ENCODE measurements around the gene FXYD6. TPM values are rescaled to one million over a fixed set of nuclear protein-coding genes. Genes with fewer than 3 reads are reported as not detected.

The FXYD6 gene
- total RNA-seq, 2 donors from 2014 or later: 17.5 to 17.8 TPM

DNA sequence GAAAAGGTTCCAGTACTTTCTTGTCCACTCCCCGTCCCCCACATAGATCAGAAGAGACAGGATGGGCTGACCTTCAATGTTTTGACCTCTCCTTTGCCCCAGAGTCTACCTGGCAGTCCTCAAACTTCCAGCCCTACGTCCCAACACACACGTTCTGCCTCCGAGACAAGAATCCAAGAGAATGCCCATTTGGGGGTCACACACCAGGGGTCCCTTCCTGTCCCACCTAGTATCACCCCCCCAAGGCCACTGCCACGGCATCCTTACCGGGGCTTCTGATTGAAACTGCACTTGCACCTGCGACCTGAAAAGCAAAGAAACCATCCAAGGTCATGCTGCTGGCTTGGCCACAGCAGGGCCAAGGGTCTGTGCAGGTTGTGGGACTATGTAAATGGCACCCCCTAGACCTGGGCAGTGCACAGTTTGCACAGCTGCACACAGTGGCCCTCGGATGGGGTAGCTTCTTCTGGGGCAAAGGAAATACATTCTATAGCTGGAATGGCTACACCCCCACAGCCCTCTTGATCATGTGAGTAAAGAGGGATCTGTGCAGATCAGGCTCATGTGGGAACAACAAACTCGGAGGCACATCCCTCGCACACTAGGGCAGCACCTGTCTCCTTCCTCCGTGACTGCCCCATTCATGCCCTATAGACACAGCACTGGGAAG, 35.4 kb downstream of the FXYD6 start:
- Histone ChIP-seq H3K27me3 (replicated peaks; ENCODE audit: insufficient read depth) (no peaks in the 10 kb centered on the region), H3K4me3 (no peak overlapping the region), H3K36me3 (no peaks in the 10 kb centered on the region), H3K27ac (peak overlapping the region in 1 of 2 donors; percentile 4), H3K4me1 (ENCODE audit: control insufficient read depth in 1 of 2, low read depth in 2 of 2) (no peaks in the 10 kb centered on the region), H3K9me3 (no peaks in the 10 kb centered on the region)
- no peak for ATAC-seq (ENCODE audit: insufficient number of reproducible peaks, low FRiP score, low read depth)
- no peak for TF ChIP-seq CTCF (IDR thresholded peaks at IDR 0.05)
- DNase-seq (ENCODE audit: low spot score): no peak

DNA sequence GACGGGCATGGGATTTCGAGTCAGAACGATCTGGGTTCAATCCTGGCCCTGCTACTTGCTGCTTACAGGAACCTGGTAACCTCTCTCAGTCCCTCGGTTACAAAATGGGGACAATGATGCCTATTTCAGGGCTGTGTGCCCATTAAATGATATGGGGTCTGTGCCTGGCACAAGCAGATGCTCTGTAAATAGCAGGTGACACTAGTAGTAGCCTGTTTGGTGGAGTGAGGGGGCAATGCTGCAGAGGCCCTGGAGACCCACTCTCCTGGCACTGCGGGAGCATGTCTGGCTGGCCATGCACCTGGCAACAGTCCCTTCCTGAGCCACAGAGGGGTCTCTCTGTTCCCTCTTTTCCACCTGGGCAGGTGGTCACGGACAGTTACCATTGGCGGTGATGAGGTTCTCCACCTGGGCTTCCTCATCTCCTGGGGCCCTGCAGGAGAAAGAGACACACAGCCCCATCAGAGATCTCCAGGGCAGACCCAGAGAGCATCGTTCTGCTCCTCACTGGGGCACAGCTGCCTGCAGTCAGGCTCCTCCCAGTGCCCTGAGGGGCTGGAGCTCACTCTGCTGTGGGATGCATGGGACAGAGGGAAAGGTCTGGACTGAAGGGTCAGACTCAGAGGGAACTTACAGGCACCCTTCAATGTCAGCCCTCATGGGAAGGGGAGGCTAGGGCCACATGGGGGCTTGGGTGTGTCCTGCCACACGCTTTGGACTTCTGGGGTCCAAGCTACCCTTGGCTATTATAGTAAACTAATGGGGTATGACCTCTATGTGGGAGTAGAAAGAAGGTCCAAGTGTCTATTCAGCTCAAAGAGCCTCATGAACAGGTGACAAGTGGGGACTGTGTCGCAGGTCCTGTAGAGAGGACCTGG, 36.3 kb downstream of the FXYD6 start:
- Histone ChIP-seq H3K4me3 (no peak overlapping the region), H3K9me3 (no peaks in the 10 kb centered on the region), H3K27ac (no peak overlapping the region), H3K27me3 (replicated peaks; ENCODE audit: insufficient read depth) (no peaks in the 10 kb centered on the region), H3K4me1 (ENCODE audit: control insufficient read depth in 1 of 2, low read depth in 2 of 2) (no peaks in the 10 kb centered on the region), H3K36me3 (no peaks in the 10 kb centered on the region)
- no peak for TF ChIP-seq CTCF (IDR thresholded peaks at IDR 0.05)
- ATAC-seq (ENCODE audit: insufficient number of reproducible peaks, low FRiP score, low read depth): no peak
- DNase-seq (ENCODE audit: low spot score): no peak

- TF ChIP-seq CTCF (IDR thresholded peaks at IDR 0.05): no peak
- H3K9me3 ChIP-seq: no peaks in the 10 kb centered on the region
- no peaks in the 10 kb centered on the region for H3K36me3 ChIP-seq
- DNase-seq (ENCODE audit: low spot score): no peak
- H3K27ac ChIP-seq: no peak overlapping the region
- H3K27me3 ChIP-seq (replicated peaks; ENCODE audit: insufficient read depth): no peaks in the 10 kb centered on the region
- no peak overlapping the region for H3K4me3 ChIP-seq
- ATAC-seq (ENCODE audit: insufficient number of reproducible peaks, low FRiP score, low read depth): no peak
- H3K4me1 ChIP-seq (ENCODE audit: control insufficient read depth in 1 of 2, low read depth in 2 of 2): no peaks in the 10 kb centered on the region
Measured at GRCh38 chr11:117839380-117839881, 37.0 kb downstream of the FXYD6 start.

- no peak for ATAC-seq (ENCODE audit: insufficient number of reproducible peaks, low FRiP score, low read depth)
- no peaks in the 10 kb centered on the region for H3K36me3 ChIP-seq
- H3K27ac ChIP-seq: no peak overlapping the region
- no peak overlapping the region for H3K4me3 ChIP-seq
- H3K27me3 ChIP-seq (replicated peaks; ENCODE audit: insufficient read depth): no peaks in the 10 kb centered on the region
- no peak for TF ChIP-seq CTCF (IDR thresholded peaks at IDR 0.05)
- no peaks in the 10 kb centered on the region for H3K4me1 ChIP-seq (ENCODE audit: control insufficient read depth in 1 of 2, low read depth in 2 of 2)
- DNase-seq (ENCODE audit: low spot score): no peak
- H3K9me3 ChIP-seq: no peaks in the 10 kb centered on the region
Measured at GRCh38 chr11:117838901-117839300, 37.6 kb downstream of the FXYD6 start.

GRCh38 chr11:117837791-117838190, 38.7 kb downstream of the FXYD6 start:
- Histone ChIP-seq H3K4me1 (ENCODE audit: control insufficient read depth in 1 of 2, low read depth in 2 of 2) (no peaks in the 10 kb centered on the region), H3K27ac (no peak overlapping the region), H3K36me3 (no peaks in the 10 kb centered on the region), H3K27me3 (replicated peaks; ENCODE audit: insufficient read depth) (no peaks in the 10 kb centered on the region), H3K4me3 (no peak overlapping the region), H3K9me3 (no peaks in the 10 kb centered on the region)
- no peak for TF ChIP-seq CTCF (IDR thresholded peaks at IDR 0.05)
- DNase-seq (ENCODE audit: low spot score) (no peak), ATAC-seq (ENCODE audit: insufficient number of reproducible peaks, low FRiP score, low read depth) (no peak)

Data from thoracic aorta (tissue), 2 donors.